Testis (tissue), 3 donors: ENCODE data around the gene UQCRH. TPM values are rescaled to one million over a fixed set of nuclear protein-coding genes. Genes with fewer than 3 reads are reported as not detected.
"Not testable (repeated sequence)": the region's sequence is repeated elsewhere in the genome, so short reads cannot be mapped to it uniquely, and the experiment has no call there.

ENCODE experiments used
- DNase-seq: peaks from one replicate; pipeline ENCODE4 v3.0.0-alpha.2; 2019
- H3K27ac ChIP-seq, 2 donors: fragments of 200-600 bp; sonication (generic); one replicate each; pipeline ENCODE4 v1.5.1; 2019
- H3K27me3 ChIP-seq: fragments of 200-600 bp; sonication (generic); one replicate; pipeline ENCODE4 v1.5.1; 2019
- H3K36me3 ChIP-seq: fragments of 200-600 bp; sonication (generic); one replicate; pipeline ENCODE4 v1.5.1; 2017; ENCODE audit warnings: low read depth; ENCODE audit errors: missing control alignments
- H3K4me1 ChIP-seq: fragments of 200-600 bp; sonication (generic); one replicate; pipeline ENCODE4 v1.5.1; 2019
- H3K4me3 ChIP-seq, 2 donors: fragments of 200-600 bp; sonication (generic); one replicate each; pipeline ENCODE4 v1.5.1; 2017 to 2019
- H3K9me3 ChIP-seq: fragments of 200-600 bp; sonication (generic); one replicate; pipeline ENCODE4 v1.5.1; 2017
- POLR2A ChIP-seq: fragments of 450-650 bp; IDR thresholded peaks from one replicate; pipeline ENCODE4 v1.6.1; 2017; ENCODE audit warnings: antibody characterized with exemption, mild to moderate bottlenecking, moderate library complexity
- WGBS, 2 donors: methylation state at CpG; one replicate each; pipeline ENCODE4 v1.1.5; 2018; 5-methylcytosine and 5-hydroxymethylcytosine counted together
- intact Hi-C: fragments of 100-400 bp; cut with DNase I; formaldehyde crosslinking; loops from one replicate; pipeline ENCODE4 v1.15.1; 2023; ENCODE audit warnings: low total_unique reads
- polyA plus RNA-seq: library from polyadenylated mRNA; stranded (reverse); fragments of 350-450 nt; fragmentation: Illumina TruSeq; extraction: RNeasy Lipid Tissue Mini Kit (QIAGEN cat#74804); gene quantifications from one replicate; pipeline ENCODE4 v1.2.3, GENCODE V29; 2014; ENCODE audit warnings: low read depth, low replicate concordance; ENCODE audit not compliant: insufficient read depth
- total RNA-seq, 2 donors: library from RNA; depleted of rRNA; stranded (reverse); fragments of >200 nt; gene quantifications; one replicate each; pipeline ENCODE4 v1.2.3, GENCODE V29; 2016
- TF ChIP-seq, protein P1 (sequence below), 3 experiments: fragments of 450-650 bp in 2 of 3; fragments of 200-600 bp in 1 of 3; sonication (generic) in 1 of 3; IDR thresholded peaks; one replicate each; pipeline ENCODE4 v1.5.1; 2016 to 2019; ENCODE audit warnings: antibody characterized with exemption in 3 of 3, mild to moderate bottlenecking in 2 of 3, moderate library complexity in 1 of 3

Gene UQCRH
- total and polyA plus RNA-seq, 3 donors from 2014 or later, result 165 to 259 (median 183) TPM

DNA sequence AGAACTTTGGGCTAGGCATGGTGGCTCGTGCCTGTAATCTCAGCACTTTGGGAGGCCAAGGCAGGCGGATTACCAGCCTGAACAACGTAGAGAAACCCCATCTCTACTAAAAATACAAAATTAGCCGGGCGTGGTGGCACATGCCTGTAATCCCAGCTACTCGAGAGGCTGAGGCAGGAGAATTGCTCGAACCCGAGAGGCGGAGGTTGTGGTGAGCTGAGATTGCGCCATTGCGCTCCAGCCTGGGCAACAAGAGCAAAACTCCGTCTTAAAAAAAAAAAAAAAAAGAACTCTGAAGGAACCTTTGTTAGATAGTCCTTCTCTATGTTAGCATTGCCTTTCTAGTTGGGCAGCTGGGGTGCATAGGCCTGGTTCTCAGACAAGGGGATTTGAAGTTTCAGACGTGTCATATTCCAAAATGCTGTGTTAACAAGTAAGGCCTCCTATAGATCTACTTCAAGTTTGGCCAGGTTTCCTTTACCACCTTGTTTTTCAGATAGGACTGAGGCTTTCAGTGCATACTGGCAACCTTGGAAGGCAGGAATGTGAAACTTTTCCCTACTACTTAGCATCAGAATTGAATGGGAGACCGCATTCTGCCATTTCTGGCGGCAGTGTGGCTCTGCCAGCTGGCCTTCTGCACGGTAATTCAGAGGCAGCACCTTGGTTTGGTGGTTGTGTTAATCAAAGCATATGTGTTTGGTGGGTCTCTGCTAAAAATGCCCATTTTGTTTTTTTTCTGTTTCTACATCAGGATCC lies 6.1 kb downstream of the UQCRH start:
- no peaks in the 10 kb centered on the region for H3K9me3 ChIP-seq
- intact Hi-C loops, result no loop called here
- H3K36me3 ChIP-seq, result no peaks in the 10 kb centered on the region
- no peak for DNase-seq
- H3K4me3 ChIP-seq, result no peak overlapping the region
- no peaks in the 10 kb centered on the region for H3K27me3 ChIP-seq
- TF ChIP-seq, protein P1, sequence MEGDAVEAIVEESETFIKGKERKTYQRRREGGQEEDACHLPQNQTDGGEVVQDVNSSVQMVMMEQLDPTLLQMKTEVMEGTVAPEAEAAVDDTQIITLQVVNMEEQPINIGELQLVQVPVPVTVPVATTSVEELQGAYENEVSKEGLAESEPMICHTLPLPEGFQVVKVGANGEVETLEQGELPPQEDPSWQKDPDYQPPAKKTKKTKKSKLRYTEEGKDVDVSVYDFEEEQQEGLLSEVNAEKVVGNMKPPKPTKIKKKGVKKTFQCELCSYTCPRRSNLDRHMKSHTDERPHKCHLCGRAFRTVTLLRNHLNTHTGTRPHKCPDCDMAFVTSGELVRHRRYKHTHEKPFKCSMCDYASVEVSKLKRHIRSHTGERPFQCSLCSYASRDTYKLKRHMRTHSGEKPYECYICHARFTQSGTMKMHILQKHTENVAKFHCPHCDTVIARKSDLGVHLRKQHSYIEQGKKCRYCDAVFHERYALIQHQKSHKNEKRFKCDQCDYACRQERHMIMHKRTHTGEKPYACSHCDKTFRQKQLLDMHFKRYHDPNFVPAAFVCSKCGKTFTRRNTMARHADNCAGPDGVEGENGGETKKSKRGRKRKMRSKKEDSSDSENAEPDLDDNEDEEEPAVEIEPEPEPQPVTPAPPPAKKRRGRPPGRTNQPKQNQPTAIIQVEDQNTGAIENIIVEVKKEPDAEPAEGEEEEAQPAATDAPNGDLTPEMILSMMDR (IDR thresholded peaks at IDR 0.05), result no peak
- no peak for TF ChIP-seq POLR2A
- no peak overlapping the region for H3K27ac ChIP-seq
- H3K4me1 ChIP-seq, result peaks cover 6% of the 10 kb centered on the region
- WGBS, 2 donors, result 90% methylated on average over 14 to 16 of the region's 16 CpGs

DNA sequence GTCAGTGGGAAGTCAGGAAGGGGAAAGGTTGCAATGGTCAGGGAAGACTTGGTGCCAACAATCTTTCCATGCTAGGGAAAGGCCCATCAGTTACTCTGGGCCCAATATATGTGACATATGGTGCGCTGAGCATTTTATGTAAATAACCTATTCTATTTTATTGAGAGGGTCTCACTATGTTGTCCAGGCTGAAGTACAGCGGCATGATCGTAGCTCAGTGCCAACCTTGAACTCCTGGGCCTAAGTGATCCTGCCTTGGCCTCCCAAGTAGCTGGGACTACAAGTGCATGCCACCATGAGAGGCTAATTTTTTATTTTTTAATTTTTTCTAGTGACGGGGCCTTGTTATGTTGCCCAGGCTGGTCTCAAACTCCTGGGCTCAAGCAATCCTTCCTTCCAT lies 6.8 kb downstream of the UQCRH start:
- Histone ChIP-seq H3K27me3 (no peaks in the 10 kb centered on the region), H3K9me3 (no peaks in the 10 kb centered on the region), H3K36me3 (no peaks in the 10 kb centered on the region), H3K4me3 (no peak overlapping the region), H3K4me1 (peaks cover 2% of the 10 kb centered on the region), H3K27ac (no peak overlapping the region)
- DNase-seq, result no peak
- 98 to 99% methylated on average over 4 of the region's 4 CpGs for WGBS, 2 donors
- no peak for TF ChIP-seq POLR2A
- TF ChIP-seq, protein P1 (IDR thresholded peaks at IDR 0.05), result no peak
- intact Hi-C loops, result no loop called here

DNA sequence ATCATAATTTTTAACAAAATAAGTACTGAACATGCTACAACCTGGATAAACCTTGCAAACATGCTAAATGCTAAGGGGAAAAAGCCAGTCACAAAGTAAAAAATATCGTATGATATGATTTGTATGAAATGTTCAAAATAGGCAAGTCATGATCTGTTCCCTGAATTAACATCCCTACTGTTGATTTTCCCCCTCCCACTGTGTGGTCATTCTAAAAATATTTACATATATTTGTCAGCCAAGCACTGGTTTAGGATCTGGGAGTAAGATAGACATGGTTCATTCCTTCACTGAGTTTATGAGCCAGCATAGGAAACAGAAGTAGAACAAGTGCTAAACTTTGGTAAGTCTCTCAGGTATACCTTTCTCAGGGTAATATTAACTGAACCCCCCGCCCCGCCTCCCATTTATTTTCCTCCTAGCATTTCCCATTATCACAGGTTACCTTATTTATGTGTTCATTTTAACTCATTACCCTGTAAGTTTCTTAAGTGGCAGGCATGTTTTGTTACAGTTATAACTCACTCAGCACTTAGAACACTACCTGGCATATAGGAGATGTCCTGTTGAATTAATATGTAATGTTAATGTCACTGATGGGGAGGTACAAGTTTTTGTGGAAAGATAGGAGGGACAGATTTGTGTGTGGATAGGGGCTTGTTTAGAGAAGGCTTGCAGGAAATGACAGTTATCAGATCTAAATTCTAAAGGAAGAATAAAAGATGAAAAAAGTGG lies 12.3 kb downstream of the UQCRH start:
- Histone ChIP-seq H3K27ac (no peak overlapping the region), H3K27me3 (no peaks in the 10 kb centered on the region), H3K4me3 (no peak overlapping the region), H3K4me1 (no peaks in the 10 kb centered on the region), H3K36me3 (no peaks in the 10 kb centered on the region), H3K9me3 (no peaks in the 10 kb centered on the region)
- TF ChIP-seq POLR2A, result no peak
- TF ChIP-seq, protein P1 (IDR thresholded peaks at IDR 0.05), result no peak
- intact Hi-C loops, result no loop called here
- 89 to 90% methylated on average over 3 of the region's 3 CpGs for WGBS, 2 donors
- no peak for DNase-seq

DNA sequence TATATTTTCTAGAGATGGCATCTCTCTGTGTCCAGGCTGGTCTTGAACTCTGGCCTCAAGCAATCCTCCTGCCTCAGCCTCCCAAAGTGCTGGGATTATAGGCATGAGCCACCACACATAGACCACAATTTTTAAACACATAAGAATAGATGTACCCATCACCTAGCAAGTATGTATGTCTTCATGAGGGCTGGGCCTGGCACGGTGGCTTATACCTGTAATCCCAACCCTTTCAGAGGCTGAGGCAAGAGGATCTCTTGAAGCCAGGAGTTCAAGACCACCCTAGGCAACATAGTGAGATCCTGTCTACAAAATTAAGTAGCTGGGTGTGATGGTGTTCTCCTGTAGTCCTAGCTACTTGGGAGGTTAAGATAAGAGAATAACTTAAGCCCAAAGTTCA lies 13.8 kb downstream of the UQCRH start:
- WGBS, 2 donors, result 92 to 96% methylated on average over 1 of the region's 1 CpG
- intact Hi-C loops, result no loop called here
- H3K4me1 ChIP-seq, result no peaks in the 10 kb centered on the region
- no peaks in the 10 kb centered on the region for H3K27me3 ChIP-seq
- no peak for DNase-seq
- no peaks in the 10 kb centered on the region for H3K36me3 ChIP-seq
- no peaks in the 10 kb centered on the region for H3K9me3 ChIP-seq
- TF ChIP-seq, protein P1 (IDR thresholded peaks at IDR 0.05), result no peak
- TF ChIP-seq POLR2A, result no peak
- no peak overlapping the region for H3K4me3 ChIP-seq
- H3K27ac ChIP-seq, result no peak overlapping the region

DNA sequence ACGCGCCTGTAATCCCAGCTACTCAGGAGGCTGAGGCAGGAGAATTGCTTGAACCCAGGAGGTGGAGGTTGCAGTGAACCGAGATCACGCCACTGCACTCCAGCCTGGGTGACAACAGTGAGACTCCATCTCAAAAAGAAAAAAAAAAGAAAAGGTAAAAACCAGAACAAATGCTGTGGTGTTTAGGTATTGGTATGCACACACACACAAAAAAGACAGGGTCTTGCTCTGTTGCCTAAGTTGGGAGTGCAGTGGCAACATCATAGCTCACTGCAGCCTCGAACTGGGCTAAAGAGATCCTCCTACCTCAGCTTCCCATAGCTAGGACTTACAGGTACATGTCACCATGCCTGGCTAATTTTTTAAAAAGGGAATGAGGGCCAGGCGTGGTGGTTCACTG lies 15.8 kb downstream of the UQCRH start:
- H3K4me3 ChIP-seq, H3K4me1 ChIP-seq, DNase-seq, H3K27me3 ChIP-seq, H3K27ac ChIP-seq, H3K36me3 ChIP-seq, H3K9me3 ChIP-seq, intact Hi-C loops: not testable (repeated sequence)
- WGBS, 2 donors, result 90% methylated on average over 6 of the region's 6 CpGs

DNA sequence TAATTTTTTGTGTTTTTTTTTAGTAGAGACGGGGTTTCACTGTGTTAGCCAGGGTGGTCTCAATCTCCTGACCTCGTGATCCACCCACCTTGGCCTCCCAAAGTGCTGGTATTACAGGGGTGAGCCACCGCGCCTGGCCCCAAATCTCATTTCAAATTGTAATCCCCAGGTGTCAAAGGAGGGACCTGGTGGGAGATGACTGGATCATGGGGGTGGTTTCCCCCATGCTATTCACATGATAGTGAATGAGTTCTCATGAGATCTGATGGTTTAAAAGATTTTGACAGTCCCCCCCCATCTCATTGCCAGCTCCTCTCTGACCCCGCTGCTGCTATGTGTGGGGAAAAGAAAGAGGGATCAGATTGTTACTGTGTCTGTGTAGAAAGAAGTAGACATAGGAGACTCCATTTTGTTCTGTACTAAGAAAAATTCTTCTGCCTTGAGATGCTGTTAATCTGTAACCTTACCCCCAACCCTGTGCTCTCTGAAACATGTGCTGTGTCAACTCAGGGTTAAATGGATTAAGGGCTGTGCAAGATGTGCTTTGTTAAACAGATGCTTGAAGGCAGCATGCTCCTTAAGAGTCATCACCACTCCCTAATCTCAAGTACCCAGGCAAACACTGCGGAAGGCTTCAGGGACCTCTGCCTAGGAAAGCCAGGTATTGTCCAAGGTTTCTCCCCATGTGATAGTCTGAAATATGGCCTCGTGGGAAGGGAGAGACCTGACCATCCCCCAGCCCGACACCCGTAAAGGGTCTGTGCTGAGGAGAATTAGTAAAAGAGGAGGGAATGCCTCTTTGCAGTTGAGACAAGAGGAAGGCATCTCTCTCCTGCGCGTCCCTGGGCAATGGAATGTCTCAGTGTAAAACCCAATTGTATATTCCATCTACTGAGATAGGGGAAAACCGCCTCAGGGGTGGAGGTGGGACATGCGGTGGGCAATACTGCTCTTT lies 16.7 kb downstream of the UQCRH start:
- intact Hi-C loops, H3K36me3 ChIP-seq, H3K27ac ChIP-seq, H3K27me3 ChIP-seq, H3K4me1 ChIP-seq, DNase-seq, H3K9me3 ChIP-seq, H3K4me3 ChIP-seq: not testable (repeated sequence)
- WGBS, 2 donors, result 82% methylated on average over 13 of the region's 13 CpGs

DNA sequence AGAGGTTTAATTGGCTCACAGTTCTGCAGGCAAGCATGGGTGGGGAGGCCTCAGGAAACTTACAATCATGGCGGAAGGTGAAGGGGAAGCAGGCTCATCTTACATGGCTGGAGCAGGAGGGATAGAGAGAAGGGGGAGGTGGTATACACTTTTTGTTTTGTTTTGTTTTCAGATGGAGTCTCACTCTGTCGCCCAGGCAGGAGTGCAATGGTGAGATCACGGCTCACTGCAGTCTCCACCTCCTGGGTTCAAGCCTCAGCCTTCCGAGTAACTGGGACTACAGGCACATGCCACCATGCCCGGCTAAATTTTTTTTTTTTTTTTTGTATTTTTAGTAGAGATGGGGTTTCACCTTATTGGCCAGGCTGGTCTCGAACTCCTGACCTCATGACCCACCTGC lies 18.7 kb downstream of the UQCRH start:
- DNase-seq, intact Hi-C loops, H3K9me3 ChIP-seq, H3K4me1 ChIP-seq, H3K27me3 ChIP-seq, H3K36me3 ChIP-seq, H3K27ac ChIP-seq, H3K4me3 ChIP-seq: not testable (repeated sequence)
- WGBS, 2 donors, result 93 to 96% methylated on average over 6 of the region's 6 CpGs
